ENCODE results near the gene PSMB3.

The PSMB3 gene

DNA sequence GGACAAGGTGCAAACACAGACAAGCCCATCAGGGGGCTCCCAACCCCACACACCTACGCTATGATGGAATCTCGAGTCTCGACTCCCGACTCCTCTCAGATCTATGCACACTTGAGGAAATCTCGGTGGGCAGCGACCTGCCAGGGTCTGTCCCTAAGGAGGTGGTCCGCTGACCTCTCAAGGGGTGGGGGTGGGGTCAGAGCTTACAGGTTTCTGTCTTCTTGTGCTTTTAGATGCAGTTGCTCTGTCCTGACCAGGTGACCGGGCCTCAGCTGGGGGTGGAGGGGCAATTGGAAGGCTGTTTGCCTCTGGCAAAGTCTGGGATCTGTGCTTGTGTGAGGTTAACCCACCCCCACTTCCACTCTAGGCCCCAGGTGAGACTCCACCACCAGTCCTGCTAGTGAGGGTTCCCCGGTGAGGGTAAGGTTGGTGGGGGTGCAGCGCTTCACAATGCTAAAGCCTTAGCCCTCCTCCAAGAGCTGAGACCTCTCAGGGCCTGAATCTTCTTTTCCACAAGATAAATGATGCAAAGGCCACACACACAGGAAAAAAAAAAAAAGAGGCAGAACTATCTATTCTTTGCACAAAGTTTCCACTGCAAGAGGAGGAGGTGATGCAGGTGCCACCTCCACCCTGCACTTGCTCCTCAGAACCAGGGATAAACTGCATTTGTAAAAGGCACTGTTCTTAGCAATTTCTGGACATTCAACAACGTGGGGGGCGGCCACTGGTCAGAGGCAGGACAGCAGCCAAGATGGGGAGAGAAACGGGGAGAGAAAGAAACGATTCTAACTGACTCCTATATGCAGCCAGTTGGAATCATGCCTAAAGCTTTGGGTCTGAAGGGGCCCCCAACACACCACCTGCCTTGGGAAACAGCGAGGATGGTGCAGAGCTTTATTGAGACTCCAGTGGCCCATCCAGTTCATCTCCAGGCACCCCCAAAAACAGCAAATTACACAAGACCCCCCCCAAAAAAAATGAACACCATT lies 18.3 kb upstream of the PSMB3 start:
- DNase-seq, result peak; percentile 62

DNA sequence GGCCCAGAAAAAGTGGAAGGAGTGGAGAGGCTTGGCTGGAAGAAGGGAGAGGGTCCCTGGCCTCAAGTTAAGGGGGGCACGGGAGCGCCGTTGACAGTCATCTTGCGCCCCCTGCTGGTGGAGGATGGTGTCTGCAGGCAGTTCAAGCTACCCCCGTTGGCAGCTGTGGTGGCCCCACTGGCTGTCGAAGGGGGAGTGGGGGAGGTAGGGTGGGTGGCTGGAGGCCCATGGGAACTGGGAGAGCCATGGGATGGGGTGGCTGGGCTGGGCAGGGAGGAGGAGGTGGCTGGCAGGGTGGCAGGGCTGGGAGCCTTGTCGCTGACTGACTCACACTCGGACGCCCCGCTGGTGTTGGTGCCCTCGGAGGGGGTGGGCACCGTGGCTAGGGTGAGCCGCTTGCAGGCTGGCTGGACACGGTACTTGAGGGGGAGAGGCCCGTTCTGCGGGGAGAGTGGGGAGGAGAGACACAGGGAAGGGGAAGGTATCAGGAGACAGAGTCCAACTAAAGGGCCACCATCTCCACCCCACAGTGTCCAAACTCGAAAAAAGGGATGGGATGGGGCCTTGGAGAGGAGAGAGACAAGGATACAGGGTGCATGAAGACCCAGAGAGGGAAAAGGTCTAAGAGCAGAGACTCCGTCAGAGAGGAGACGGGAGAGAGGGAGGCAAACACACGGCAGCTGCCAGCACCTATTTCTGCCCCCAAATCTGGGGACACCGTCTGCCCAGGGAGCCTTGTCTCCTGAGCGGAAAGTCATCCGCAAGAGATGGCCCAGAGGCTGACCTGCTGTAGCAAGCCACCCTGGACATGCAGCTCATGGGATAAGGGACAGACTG lies 17.2 kb upstream of the PSMB3 start:
- DNase-seq, result peak; percentile 84

DNA sequence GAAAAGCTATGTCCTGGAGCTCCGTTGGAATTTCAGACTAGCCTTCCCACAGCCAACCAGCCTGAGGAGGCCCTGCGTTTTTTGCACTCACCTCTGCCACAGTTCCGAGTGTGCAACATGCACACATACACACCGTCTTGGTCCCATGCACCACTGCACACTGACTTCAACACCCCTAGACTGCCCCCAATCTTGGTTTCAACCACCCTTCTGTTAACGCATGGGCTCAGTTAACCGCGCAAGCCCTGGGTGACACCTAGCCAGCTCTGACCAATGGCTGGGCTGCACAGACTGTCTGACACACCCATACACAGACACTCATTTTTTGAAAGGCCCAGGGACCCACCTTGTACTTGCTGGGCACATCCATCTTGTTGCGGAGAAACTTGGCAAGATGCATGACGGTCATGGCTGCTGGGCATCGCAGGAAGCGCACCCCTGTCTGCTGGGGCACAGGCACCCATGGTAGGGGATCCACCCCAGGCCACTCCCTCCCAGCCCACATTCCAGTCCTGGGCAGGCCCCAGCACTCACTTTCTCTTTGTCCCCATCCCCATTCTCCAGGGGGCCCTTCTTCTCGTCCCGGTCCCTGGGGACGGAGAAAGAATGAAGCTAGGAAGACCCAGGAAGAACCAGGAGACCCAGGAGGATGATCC lies 14.4 kb upstream of the PSMB3 start:
- no peak for DNase-seq

DNA sequence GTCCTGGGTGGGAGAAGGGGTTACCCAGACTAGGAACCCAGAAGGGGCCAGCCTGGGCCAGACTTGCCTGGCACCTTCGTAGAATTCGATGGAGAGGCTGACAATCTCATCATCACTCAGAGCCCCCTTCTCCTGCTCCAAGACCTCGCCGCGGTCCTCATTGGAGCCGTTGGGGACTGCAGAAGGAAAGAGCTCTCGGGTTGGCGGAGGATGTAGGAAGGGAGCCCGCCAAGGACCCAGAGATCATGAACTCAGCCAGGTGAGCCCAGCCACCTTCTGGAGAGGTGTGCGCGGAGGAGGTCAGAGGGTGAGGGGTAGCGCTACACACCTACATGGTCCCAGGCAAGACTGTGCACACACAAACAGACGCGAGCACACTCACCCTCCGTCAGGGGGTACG lies 13.9 kb upstream of the PSMB3 start:
- DNase-seq, result no peak

DNA sequence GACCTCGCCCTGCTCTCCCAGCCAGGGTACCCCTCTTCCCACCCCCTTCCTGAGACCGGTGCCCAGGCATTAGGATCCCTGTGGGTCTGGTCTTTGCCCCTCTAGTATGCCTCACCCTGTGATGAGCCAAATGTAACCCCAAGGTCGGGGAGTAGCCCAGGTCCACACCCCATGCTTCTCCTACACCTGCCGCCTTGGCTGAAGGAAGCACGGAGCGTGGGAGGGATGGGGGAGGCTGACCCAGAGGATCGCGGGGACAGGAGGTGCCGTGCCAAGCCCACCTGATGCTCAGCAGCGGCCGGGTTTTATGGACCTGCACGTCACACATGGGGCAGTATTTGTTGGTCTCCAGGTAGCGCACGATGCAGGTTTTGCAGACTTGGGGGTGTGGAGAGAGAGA lies 13.2 kb upstream of the PSMB3 start:
- no peak for DNase-seq

DNA sequence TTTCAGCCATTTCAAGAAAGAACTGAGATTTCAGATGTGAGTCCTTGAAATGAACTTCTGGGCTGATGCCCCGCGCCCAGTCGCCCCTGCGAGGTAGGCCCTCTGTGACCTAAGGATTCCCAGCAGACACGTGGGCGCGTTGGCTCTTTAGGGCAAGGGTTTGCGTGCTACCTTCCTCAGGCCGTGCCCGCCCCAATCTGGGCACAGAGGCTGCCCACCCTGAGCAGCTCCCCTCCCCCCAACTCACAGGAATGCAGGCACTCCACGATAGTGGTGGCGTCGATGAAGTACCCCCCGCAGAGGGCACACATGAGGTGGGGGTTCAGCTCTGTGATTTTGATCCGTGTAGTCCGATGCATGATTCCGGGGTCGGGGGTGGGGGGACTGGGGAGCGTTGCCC lies 12.5 kb upstream of the PSMB3 start:
- DNase-seq, result no peak

DNA sequence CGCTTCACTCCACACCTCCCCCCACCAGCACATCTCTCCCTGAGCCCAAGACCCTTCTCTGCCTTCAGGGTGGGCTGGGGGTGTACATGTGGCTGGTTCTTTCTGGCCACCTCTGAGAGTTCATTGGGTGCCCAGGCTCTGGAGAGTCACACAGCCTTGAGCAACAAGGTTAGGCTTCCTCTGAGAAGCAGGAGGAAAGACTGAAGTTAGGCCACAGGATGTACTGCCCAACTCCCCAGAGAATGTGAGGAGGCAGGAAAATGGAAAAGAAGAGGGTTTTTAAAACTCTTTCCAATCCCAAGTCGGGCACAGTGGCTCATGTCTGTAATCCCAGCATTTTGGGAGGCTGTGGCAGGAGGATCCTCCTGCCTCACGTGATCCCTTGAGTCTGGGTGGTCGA lies 11.7 kb upstream of the PSMB3 start:
- DNase-seq, result no peak

DNA sequence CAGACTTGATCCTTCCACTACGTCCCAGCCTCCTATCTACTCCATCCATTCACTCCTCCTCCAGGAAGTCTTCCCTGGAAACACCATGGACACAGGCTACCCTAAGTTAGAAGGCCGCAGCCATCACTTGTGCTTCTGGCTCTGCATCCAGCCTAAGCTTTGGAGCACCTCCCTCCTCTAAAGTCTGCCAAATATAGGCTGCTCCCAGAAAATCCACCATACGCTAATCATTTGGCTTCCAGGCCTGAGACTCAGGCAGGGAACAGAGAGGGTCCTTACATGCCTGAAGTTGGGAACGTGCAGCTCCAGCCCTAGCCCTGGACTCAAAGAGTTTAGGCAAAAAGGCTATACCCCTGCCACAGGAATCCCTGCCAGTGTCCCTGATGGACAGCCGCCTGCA lies 11.1 kb upstream of the PSMB3 start:
- DNase-seq, result no peak

DNA sequence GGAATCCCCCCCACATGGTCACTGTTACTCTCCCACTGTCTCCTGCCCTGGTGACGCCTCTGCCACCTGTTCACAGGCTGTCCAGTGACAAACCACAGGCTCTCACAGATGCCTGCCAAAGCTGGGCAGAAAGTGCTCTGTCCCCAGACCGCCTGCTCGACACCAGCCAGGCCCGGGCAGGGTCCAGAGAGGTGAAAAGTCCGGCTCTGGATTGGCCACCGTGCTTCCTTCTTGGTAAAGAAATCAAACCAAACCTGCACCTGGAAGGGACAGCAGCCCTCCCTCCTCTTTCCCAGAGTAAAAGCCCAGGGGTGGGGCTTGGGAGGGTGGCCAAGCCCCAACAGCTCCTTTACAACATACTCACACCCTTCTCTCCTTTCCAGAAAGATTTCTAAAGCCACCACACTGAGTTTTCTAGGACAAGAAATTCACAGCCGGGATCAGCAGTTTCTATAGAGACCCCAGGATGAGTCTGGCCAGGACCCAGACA lies 10.6 kb upstream of the PSMB3 start:
- DNase-seq, result no peak

DNA sequence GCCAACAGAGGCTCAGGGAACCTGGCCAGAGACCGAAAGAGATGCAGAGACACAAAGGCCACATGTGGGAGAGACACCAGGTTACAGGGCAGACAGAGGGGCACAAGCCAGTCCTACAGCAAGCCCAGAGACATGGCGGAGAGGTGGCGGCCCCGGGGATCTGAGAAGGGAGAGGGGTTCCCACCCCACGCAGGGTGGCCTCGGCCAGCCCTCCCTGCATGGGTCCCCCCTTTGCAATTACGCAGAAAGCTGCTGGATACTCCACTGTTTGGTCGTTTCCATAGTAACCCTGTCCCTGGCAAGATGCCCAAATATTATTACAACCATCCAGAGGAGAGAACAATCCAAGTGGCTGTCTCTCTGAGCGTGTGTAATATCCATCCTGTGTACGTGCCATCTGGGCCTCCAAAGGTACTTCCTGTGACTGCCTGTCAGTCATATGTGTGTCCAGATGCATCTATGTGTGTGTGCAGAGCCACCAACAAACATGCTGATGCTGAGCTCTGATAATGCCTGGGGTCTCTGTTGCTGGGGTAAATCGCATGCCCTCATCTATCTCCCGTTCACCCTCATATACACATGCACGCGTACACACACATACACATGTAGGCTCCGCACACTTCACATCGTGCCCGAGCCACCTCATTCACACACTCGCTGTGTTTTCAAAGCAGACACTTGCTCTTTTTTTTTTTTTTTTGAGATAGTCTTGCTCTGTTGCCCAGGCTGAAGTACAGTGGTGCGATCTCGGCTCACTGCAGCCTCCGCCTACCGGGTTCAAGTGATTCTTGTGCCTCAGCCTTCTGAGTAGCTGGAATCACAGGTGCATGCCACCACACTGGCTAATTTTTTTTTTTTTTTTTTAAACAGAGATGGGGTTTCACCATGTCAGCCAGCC lies 9.9 kb upstream of the PSMB3 start:
- DNase-seq, result no peak

DNA sequence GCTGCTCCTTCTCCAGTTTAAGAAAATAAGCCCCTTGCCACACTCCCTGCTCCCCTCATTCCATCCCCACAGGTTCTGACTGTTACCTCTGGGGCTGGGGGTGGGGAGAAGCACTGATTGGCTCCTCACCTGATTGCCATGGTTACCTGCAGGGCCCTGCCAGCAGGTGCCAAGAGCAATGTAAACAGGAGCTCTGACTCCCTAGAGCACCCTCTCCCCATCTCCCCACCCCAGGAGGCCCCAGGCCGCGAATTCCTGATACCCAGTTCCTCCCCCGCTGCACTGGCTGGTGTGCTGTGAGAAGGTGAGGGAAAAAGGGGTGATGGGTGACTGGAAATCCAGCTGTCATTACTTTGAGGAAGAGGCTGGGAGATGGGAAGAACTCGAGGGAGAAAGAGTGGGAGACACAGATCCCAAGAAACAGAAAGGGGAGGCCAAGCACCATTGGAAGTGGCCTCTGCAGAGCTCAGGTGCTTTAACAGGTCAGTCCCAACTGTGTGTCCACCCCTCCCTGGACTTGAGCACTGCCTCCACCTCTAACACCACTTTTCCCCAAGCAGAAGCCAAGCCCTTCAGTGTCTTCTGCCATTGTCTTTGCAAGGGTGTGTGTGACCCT lies 8.9 kb upstream of the PSMB3 start:
- no peak for DNase-seq

DNA sequence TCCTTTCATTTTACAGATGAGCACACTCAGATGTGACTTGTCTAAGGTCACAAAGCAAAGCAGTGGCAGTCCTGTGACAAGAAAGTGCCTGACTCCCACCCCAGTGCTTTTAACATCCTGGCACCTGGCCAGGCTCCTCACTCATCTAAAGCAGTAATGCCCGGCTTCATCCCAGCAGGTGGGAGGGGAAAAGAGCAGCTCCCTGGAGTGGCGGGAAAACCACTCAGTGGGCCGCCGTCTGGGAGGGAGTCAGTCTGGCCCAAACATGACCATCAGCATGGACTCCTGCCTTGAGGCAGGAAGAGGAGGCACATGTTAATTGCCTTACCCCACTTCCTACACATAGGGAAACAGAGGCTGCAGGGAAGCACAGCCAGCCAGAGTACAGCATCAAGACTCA lies 7.0 kb upstream of the PSMB3 start:
- DNase-seq, result no peak

DNA sequence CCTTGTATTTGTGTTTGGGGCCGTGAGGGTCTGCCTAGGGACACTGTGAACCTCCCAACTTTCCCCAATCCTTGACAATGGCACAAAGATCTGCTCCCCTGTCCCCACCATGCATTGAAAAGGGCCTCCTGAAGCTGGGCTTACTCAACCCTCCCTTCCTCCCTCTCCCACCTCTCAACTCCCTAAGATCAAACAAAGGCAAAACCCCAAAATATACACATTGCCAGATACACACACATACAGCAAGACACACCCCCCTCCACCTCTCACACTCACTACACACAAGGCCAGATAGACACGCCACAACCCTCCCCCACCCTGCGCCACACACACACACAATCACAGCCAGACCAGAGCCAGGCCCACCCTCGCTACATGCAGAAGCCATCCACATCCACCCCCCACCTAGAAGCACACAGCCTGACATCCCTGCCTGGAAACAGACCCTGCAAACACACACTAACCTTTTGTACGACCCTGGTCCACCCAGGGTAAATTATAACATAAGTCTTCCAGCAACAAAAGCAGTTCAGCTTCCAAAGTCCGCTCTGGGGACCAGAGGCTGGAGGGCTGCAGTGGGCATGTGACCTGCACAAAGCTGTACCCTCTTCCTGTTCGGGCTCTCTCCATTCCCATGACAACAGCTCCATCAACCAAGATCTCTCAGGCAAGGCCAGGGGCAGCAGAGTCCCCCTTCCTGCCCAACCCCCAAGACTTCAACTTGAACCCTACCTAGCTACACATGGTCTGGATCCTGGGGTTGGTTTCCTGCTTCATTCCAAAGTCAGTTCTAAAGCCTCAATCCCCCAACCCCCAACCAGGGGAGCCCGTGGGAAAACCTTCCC lies 6.3 kb upstream of the PSMB3 start:
- DNase-seq, result no peak

DNA sequence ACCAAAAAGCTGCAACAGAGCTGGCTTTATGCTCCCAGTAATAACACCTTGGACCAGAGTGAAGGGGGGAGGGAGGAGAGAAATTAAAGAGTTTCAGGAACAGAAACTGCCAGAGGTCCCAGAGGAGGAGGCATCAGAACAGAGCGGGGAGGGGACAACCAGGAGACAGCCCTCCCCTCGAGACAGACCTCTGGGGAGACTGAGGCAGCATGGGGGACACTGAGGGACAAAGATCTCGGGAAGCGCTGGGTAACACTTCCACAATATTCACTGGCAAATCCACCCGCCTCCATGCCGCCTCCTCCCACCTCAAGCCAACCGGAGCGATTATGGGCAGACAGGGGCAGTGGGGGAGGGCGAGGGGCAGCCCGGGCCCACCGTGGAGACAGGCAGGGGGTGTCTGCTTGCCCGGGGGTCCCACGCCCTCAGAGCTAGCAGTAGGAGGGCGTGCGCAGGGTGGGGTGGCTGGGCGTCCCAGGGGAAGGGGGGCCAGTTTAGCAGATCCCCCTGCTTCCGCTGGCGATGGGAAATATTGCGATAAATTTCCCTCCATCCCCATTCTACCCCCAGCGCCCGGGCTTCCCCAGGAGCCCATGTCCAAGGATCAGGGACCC lies 5.6 kb upstream of the PSMB3 start:
- no peak for DNase-seq

DNA sequence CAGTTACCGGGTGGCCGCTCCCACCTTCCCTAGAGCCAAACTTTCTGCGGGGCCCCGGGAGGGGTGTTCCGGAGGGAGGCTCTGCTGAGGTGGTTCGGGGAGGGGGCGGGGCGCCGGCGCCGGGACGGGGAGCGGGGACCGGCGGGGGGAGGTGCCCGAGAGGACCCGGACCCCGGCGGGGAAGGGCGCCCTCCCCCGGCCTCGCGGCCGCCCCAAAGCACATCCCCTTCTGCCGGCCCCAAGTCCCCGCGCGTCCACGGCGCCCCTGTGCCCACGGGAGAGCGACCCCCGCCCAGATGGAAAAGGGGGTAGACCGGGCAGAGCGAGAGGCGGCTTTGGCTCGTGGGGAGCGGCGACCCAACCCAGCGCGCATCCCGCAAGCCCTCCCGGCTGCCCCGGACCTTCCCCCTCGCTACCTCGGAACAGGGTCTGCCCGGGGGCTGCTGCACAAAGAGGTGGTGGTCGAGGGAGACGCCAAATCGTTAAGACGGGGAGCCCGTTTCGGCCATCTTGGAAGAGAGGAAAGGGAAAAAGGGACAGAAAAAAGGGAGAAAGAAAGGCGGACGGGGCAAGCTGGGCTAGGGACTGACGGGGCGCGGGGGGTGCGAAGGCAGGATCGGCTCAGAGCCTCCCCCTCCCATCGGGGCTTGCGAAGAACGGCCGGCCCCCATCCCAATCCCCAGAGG lies 4.9 kb upstream of the PSMB3 start:
- peak; percentile 46 for DNase-seq

DNA sequence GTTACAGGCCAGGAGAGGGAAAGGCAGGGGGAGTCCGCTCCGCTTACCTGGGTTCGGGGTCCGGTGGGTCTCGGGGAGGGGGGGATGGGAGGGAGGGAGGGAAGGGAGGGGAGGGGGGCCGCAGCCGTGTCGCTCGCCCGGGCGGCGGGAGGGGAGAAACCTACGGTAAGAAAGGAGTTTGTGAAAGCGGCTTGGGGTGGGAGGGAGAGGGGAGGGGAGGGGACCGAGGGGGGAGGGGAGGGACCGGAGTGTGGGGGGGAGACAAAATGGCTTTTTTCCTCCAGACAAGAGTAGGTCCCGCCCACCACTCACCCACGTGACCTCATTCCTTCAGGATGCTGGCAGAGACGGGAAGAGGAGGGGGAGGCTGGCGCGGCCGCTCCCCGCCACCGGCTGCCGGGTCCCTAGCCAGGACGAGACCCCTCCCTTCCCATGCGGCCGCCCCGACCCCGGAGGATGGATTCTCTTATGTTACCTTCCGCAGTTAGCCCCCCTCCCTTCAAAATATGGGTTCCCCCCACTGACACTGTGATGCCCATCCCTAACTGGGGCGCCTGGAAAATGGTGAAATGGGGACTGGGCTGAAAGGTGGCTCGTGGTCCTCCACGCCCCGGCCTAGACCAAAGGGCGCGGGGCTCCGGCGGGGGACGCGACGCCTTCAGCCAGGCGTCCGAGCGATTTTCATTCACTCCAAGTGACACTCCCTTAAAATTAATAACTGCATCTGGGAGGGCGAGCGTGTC lies 4.2 kb upstream of the PSMB3 start, which contains the start of gene PCGF2:
TSS of gene PCGF2 (minus strand) at position 188 of the 743 bp plus-strand sequence. CDS start 7,934 bp downstream, outside the sequence.
- no peak for DNase-seq

DNA sequence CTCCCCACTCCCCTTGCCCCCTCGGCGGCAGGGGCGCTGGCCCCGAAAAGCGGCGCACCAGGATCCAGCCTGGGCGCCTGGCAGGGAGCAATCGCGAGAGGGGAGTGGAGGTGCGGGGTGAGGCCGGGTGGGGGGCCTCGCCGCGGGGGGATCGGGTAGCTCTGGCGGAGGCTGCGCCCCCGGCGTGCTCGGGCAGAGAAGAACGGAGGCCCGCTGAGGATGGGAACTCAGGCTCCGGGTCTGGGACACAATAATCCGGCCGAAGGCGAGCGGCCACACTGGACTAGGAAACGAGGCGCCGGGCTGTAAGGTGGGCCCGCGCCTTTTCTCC lies 3.7 kb upstream of the PSMB3 start:
- no peak for DNase-seq

DNA sequence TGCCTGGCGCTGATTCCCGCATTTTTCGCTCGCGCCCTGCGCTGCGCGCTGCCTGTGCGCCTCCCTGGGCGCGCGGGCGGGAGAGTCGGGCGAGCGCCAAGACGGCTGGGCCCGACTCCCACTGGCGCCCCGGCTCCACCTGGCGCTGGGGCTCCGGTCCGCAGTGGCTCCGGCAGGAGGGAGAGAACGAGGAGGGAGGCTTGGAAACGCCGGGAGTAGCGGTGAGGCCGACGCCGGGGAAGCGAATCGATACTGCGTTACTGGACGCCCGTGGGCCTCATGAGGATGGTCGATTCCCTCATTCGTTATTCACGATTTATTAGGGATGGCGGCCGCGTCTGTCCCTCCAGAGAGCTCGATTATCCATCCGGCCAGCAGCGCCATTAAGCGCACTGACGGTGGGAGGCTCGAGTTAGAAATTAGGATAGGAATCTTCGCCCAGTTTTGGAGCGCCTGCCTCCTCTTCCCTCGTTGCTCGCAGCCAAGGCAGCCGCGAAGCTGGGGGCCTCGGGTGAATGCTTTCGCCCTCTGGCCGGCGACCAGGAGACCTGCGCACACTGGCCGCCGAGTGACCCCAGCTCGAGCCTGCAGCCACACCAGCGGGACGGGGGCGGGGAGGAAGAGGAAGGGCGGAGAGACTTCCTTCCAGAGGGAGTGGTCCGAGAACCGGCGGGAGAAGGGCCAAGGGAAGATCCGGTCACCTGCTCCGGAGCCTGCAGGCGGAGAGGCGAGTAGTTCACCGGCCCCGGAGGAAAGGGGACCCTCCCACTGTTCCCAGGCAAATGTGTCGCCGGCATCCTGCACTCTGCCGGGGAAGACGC lies 3.1 kb upstream of the PSMB3 start:
- DNase-seq, result no peak
